ENCODE results near the gene KDELR3.
"Not testable (repeated sequence)": the region's sequence is repeated elsewhere in the genome, so short reads cannot be mapped to it uniquely, and the experiment has no call there.

KDELR3 gene

DNA sequence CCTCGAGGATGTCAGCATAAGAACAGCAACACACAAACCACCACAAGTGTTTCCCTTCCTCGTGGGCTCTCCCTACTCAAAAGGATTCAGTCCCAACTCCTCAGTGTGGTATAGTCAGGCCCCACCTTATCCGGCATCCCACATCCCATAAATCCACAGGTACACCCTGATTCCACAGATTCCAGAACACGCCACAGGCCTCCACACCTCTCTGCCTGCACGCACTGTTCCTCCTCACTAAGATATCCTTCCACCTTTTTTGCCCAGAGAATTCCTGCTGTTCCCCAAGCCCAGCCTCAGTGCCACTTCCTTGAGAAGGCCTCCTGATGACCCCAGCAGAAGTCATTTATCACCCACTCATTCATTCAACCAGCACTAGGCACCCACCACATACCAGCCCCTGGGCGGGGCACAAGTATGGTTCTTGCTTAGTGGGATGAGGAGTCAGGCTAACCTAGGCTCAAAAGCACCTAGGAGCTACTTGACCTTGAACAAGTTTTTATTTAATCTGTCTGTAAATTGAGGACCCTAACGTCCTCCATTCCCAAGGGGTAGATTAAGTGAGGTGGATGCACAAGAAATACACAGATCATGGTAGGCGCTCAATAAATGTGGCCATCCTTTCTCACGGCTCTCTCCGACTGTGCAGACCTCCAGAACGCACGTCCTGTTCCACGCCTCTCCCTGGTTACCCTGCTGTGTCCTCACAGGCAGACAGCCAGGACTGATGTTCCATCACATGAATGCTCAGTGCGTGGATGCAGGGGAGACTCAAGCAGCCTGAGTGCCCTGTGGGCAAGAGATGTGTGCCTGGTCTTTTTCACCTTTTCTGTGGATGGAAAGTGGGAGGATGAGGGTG is 10.8 kb upstream of the KDELR3 start:
- DNase-seq, result no peak

DNA sequence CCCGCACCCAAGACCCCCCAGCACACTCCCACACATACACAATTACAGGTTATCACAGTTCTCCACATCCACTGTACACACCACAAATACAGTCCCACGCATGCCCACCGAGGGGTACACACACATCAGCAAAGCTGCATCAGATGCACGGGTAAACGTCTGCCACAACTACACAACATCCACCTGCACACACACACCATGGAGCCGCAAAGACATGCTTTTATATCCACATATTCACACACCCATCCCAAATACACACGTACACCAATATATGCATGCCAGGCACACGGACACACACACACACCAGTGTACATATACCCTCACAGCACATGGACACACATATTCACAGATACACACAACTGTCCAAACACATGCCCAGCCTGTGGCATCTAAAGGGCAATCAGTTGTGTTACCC is 7.5 kb upstream of the KDELR3 start:
- no peak for DNase-seq

DNA sequence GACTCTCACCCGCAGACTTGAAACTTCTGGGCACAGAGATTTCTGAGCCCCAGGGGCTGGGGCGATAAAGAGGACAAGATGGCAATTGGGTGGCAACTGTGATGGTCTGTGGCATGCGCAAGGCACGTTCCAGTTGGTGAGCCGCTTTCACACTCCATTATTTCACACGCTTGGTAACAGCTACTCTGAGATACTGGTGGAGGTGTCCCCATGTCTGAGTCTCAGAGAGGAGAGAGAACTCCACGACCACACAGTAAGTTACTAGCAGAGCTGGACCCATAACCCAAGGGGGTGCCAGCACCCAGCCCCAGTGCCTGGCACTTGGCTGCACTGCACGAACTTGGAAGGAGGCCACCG is 6.9 kb upstream of the KDELR3 start:
- no peak for DNase-seq

DNA sequence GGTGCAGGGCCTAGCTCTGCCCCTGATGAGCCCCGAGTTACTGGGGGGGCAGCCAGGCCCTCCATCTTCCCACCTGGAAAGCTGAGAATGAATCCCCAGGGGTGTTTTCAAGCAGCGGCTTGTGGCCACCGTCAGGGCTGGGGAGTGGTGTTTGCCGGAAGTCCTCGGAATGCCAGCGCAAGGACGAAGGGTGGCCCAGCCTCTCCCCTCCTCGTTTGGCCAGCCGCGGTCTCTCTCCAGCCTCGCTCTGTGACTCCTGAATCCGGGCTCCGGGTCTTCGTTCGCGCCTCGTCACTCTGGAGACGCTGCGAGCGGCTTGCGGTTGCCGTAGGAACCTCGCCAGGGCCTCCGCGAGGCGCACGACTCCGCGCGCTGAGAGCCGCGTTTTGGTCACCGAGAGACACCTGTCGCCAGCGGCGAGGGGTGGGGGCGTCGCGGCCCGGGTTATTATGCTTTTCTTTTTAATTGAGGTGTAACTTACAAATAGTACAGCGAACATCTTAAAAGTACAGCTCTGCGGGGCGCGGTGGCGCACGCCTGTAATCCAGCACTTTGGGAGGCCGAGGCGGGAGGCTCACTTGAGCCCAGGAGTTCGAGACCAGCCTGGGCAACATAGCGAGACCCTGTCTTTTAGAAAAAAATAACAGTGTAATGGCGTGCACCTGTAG is 6.3 kb upstream of the KDELR3 start:
- peak; percentile 17 to 21 for DNase-seq

DNA sequence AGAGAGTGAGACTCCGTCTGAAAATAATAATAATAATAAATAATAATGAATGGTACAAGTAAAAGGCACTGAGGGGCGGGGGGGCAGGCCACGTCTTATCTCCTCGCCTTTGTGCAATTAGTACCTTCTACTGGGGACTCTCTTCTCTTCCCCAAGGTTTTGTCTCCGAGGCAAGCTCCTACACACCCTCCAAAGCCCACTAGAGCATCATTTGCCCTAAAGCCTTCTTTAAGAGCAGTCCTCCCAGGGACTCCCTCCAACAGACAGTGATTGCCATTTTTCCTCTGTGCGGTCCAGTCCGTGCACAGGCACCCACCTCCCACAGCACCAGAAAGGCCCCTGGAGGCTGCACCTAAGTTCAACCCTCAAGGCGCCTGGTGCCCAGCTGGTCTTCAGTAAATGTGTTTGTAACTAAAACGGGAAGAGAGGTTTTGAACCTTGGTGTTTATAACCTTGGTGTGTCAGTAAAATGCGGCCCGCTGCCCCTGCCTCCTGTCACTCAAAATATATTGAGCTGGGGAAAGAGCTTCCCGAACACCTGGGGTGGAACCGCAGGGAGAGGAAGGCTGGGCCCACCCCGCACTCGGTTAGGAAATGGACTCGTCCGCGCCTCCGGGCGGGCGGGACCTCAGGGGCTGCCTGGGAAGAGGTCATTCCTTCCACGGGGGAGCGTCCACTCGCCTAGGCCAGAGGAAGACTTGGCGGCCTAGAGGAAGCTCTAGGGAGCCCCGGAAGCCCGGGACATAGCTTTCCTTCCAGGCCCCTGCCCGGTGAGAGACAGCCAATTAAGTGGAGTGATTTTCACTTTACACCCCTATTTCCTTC is 4.7 kb upstream of the KDELR3 start:
- no peak for DNase-seq

DNA sequence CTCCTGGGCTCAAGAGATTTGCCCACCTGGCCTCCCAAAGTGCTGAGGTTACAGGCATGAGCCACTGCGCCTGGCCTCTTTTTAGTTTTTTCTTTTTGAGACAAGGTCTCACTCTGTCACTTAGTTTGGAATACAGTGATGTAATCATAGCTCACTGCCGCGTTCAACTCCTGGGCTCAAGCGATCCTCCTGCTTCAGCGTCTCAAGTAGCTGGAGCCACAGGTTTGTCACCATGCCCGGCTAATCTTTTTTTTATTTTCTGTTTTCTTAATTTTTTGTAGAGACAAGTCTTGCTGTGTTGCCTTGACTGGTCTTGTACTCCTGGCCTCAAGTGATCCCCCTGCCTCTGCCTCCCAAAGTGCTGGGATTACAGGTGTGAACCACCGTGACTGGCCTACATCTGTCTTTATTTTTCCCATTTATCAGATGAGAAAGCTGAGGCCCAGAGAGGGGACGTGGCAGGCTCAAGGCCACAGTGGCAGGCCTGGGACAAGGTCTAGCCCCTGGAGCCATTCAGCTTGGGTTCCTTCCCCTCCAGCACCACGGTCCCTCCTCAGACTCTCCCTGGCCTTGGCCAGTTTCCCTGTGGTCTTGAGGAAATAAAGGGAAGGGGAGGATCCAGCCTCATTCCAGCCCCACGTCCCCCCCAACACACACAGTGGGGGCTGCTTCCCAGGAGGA is 2.8 kb upstream of the KDELR3 start:
- no peak for DNase-seq

DNA sequence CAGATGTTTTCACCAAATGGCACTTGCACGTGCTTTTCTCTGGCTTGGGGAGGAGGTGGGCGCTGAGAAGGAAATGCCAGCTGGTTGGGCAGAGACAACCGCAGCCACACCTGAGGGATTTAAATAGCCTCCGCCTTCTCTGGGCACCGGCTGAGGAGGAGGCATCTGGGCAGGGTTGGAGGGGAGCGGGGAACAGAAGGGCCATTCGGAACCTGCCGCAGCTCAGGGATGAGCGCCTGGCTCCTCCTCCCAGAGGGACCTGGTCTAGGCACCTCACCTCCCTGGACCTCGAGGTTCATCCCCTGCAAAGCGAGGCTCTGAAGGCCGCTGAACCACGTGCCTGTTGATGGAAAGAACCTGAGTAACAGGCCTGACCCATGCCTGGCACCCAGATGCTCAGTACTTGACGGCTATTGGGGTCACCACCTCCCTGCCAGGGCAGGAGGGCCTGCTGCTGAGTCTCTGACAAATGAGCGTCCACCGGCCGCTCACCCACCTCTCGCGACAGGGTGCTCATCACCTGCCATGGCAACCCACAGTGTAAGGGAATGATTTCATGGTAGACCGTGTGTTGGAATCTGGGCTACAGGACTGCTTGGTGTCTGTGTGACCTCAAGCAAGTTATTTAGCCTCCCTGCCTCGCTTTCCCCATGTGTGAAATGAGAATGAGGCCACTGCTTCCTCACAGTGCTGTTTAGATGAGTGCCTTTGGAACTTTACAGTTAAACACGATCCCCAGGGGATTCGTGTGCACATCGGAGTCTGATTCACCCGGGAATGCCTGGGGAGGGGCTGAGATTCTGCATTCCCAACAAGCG is 2.0 kb upstream of the KDELR3 start:
- no peak for DNase-seq

DNA sequence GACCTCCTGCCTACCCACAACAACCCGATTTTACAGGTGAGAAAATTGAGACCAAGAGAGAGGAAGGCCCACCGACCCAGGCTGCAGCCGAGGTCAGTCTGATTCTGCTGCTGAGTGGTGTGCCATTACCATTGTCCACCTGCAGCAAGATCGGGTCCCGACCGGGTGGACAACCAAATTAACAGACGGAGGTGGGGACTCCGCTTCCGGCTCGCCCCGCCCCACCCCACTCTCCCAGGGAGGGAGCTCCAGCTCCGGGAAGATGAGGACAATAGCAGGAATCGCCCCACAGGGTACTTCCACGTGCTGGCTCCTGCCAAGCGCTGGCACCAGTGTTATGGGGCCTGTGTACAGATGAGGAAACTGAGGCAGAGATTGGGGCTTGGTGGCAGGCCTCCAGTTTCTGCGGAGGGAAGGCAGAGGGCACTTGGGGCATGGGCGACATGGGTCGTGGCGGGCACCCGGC is 425 bp upstream of the KDELR3 start:
- no peak for DNase-seq

DNA sequence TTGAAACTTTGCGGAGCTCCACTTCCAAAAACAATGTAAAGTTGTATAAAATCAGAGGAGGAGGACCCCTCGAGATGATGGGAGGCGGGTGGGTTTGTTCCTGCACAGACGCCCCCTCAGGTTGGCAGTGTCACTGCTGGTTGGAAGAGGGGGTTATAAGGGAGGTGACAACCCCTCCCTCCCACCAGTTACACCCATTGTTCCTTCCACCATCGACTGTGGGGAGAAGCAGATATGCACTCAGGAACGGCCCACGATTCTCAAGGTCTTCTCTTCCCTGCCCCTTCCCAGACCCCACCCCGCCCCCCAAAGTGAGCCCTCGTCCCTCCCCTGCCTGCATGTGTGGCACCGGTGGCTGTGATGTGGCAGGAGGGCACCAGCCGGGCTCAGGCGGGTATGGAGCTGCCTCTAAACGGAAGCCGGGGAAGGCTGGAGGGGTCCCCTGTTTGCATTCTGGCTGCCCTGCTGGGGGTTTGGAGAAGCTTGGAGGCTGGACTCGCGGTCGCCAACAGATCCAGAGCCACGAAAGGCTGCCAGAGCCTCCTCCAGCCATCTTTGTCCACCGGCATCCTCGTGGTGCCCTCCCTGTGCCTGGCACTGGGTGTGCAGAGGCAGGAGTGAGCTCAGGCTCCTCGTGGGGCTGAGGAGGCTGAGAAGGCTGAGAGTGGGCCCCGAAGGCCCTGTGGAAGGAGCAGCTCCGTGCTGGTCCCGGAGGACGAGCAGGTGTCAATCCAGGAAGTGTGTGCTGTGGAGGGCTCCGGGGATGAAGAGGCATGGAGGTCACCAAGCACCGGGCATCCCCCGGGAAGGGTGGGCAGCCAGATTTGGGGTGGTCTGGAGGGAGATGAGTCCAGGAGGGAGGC is 778 bp downstream of the KDELR3 start:
- DNase-seq, result no peak

DNA sequence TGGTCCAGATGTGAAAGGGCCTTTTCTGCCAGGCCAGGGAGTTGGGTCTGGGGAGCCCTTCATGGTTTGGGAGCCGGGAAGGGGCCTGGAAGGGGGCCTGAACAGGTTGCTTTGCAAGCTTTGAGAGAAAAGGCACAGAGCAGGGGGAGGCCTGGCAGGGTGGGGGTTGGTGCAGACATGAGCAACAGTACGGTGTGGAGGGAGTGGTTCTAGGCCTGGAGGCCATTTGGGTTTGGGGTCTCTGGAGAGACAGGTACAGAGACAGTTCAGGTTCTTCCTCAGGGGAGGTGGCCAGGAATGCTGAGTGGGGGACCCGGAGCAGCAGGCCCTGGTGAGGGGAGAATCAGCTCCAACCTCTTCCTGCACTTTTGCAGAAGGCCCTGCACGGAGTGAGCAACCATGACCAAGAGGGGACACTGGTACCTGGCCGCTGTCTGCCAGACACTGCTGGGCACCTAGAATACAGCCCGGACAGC is 1.4 kb downstream of the KDELR3 start:
- DNase-seq, result no peak

DNA sequence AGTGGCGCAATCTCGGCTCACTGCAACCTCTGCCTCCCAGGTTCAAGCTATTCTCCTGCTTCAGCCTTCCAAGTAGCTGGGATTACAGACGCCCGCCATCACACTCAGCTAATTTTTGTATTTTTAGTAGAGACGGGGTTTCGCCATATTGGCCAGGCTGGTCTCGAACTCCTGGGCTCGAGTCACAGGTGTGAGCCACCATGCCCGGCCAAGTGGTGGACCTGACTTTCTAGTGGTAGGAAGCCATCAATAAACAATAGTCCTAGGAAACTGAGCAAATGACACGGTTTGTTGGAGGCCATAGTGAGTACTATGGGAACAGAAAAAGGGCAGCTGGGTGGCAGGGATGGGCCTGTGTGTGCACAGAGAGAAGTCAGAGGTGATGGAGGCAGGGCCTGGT is 2.3 kb downstream of the KDELR3 start:
- DNase-seq, result not testable (repeated sequence)

DNA sequence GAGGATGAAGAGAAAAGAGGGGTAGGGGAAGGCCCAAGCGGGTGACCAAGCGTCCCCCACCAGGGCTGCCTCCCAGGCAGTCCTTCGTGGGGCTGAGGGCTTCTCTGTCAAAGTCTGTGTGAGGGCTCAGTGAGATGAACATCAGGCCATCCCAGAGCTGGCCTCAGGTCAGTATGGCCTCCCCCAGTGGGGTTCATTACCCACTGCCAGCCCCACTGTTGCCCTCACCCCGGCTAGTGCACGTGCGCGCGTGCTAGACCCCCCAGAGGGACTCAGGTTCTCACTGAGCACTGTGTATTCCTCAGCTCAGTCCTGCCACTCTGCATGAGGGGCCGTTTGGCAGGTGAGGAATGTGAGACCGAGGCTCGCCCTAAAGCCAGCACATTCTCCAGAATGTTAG is 3.3 kb downstream of the KDELR3 start:
- DNase-seq, result no peak

DNA sequence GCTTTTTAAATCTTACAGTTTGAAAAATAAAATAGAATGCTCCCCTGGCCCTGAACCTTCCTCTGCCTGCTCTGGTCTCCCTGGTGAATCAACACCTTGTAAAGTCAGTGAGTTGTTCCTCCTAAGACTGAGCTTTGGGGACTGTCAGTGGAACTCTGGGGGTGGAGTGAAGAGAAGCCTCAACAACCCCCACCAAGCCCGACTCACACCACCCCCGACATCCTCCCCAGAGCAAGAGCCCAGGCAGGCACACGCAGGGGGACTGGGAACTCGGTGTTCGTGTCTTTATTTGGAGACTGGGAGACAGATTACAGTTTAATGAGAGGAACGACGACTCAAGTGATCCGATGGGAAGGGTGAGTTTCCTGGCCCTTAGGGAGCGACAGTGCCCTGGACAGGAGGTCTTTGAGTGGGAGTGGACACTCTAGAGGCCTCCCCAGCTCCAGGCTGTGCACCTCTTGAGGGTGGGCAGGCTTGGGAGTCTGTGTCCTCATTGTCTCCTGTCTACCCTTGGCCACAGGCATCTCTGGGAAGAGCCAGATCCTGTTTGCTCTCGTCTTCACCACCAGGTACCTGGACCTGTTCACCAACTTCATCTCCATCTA is 6.2 kb downstream of the KDELR3 start:
- no peak for DNase-seq

DNA sequence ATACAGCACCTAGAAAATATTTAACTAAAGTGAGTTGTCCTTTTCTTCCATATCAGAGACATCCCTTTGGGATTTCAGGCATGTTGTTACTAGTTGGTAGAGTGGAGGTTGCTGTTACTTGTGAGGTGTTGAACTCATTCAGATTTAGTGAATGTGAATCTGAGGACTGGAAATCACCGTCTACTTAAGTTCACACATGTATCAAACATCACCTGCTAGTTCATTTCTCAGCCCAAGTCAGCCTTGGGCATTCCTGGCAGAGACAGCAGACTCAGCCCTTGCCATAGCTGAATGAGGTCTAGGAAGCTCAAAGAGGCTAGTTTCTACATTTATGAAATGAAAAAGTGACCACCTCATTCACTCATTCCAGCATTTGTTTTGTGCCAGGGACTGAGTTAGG is 9.7 kb downstream of the KDELR3 start:
- DNase-seq, result no peak

DNA sequence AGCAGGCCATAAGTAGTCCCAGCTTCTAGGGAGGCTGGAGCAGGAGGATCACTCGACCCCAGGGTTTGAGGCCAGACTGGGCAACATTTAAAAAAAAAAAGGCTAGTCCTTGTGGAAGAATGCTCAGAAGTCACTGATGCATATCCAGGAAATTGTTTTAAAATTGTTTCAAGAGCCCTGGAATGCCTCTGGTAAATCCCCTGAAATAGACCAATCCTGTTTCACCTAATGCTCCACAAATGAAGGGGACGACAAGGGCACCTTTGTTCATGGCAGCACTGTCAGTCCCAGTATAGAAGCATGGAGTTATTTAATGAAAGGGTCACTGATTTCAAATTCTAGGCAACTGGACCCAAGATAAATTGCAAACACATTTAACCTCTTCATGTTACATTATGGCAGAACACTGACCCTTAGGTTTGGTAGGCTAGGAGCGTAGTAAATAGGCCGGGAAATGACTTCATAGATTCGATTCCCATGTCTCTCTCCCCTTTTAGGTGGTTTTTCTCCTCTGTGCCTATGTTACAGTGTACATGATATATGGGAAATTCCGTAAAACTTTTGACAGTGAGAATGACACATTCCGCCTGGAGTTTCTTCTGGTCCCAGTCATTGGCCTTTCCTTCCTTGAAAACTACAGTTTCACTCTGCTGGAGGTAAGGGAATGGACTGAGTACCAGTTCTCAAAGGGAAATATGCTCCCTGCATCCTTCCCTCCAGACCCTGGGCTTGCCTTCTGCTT is 11.4 kb downstream of the KDELR3 start:
- DNase-seq, result no peak

DNA sequence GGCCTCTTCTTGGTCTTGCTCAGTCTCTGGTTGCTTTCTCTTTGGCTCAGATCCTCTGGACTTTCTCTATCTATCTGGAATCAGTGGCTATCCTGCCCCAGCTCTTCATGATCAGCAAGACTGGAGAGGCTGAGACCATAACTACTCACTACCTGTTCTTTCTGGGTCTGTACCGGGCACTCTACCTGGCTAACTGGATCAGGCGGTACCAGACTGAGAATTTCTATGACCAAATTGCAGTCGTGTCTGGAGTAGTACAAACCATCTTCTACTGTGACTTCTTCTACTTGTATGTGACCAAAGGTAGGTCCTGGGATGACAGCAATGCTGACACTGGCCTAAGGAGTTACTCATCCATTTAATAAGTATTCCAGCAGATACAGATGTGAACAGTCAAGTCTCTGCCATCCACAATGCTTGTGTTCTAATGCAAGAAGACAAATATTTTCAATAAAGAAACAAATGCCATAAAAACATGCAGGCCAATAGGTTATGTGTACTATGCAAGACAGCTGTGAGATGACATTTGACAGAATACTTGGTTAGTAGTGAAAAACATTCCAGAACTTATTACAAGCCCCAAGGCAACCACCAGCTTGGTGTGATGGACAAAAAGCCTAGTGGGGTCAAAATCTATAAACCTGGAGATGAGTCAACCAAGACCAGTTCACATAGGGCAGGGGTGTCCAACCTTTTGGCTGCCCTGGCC is 13.4 kb downstream of the KDELR3 start:
- DNase-seq, result no peak

DNA sequence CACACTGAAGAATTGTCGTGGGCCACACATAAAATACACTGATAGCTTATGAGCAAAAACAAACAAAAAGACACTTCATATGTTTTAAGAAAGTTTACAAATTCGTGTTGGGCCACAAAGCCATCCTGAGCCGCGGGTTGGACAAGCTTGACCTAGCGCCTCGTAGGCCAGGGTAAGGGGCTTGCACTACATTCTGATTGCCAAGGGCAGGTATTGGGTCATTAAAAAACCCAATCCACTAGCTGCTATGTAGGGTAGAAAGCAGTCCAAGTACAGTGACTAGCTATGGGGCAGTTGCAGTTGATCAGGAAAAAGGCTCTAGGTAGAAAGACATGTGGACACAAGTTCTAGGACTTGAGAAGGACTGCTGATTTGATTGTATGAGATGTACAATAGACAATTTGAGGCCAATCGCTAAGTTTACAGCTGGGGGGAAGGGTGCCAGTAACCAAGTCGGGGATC is 14.0 kb downstream of the KDELR3 start:
- DNase-seq, result no peak

DNA sequence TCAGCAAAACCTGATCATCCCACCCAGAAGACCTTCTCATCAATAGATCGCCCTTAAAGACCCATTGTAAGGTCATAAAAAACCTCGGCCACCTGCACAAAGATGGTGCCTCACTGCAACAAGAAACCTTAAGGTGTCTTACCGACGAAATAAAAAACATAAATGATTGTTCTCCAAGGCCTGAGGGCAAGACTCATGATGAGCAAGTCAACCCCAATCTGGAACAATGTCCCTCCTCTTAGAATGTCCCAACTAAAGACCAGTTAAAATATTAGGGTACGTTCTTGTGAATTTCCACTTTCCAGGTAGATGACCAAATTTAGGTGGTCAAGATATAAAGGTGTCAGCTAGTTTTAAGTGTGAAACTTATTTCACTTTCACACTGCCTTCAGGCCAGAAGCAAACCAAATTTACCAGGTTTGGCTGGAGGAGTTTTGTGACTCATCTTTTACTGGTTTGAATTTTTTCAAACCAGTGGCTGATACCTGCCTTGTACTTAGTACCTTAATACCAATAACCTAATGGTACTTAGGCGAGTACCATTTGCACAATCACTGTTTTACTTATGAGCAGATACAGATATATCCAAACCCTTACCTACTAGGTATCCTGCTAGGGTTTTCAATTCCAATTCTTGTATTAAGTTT is 14.9 kb downstream of the KDELR3 start:
- DNase-seq, result no peak
